Measurements from ENCODE around the gene PGAM2.

Gene PGAM2

DNA sequence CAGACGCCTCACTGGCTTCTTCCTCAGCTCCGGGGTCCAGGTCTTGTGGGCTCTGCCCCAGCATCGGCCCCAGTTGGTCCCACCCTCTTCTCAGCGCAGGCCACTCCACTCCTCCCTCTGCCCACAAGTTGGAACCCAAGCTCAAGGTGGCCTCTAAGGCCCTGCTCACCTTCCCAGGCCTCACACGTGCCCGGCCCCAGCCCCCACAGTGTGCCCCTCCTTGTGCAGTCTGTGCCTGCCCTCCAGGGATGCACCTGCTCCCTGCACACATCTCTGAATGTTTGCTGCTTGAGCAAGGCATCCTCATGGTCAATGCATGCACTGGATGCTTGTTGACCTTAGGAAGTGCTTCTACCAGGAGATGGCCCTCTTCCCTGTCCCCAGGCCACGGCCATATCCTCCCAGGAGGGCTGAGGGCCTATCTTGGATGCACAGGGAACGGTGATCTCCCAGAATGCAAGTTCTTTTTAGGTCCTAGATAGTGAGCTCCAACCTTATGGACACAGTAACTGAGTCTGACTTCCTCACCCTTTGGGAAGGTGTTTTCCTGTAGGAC is 31.0 kb upstream of the PGAM2 start:
- TF ChIP-seq CTCF (IDR thresholded peaks at IDR 0.05; ENCODE audit: low read depth, low read length) = no peak
- DNase-seq (ENCODE audit: extremely low read depth, low read depth) = no peak

- TF ChIP-seq CTCF (IDR thresholded peaks at IDR 0.05; ENCODE audit: low read depth, low read length) = no peak
- DNase-seq (ENCODE audit: extremely low read depth, low read depth) = no peak
Measured at GRCh38 chr7:44095781-44096180, 30.4 kb upstream of the PGAM2 start.

- TF ChIP-seq CTCF (IDR thresholded peaks at IDR 0.05; ENCODE audit: low read depth, low read length) = no peak
- no peak for DNase-seq (ENCODE audit: extremely low read depth, low read depth)
Measured at GRCh38 chr7:44094883-44095592, 29.7 kb upstream of the PGAM2 start.

GRCh38 chr7:44094365-44094764 is 29.0 kb upstream of the PGAM2 start:
- no peak for DNase-seq (ENCODE audit: extremely low read depth, low read depth)

DNA sequence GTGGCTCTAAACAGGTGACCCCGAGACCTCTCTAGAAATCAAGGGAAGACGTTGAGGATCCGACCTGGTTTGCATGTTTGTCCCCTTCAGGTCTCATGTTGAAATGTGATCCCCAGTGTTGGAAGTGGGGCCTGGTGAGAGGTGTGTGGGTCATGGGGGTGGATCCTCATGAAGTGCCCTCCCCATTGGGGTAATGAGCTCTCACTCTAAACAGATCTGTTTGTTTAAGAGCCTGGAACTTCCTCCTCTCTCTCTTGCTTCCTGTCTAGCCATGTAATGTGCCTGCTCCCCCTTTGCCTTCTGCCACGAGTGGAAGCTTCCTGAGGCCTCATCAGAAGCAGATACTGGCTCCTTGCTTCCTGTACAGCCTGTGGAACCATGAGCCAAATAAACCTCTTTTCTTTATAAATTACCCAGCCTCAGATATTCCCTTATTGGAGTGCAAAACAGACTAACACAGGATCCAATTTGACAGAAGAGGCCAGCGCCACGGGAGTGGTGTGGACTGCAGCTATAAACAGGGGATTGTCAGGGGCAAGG is 27.8 kb upstream of the PGAM2 start:
- no peak for DNase-seq (ENCODE audit: extremely low read depth, low read depth)
- TF ChIP-seq CTCF (IDR thresholded peaks at IDR 0.05; ENCODE audit: low read depth, low read length) = no peak

More at GRCh38 chr7:44094365-44094764, 29.0 kb upstream of the PGAM2 start:
- TF ChIP-seq CTCF (IDR thresholded peaks at IDR 0.05; ENCODE audit: low read depth, low read length) = no peak

GRCh38 chr7:44087911-44088838 is 22.8 kb upstream of the PGAM2 start:
- TF ChIP-seq CTCF (IDR thresholded peaks at IDR 0.05; ENCODE audit: low read depth, low read length) = no peak
- DNase-seq (ENCODE audit: extremely low read depth, low read depth) = peak; percentile 92

Data from AG09319 (cell line).